RPMI8226 (cell line): ENCODE results near the gene WDR4.
"Not testable (repeated sequence)": the region's sequence is repeated elsewhere in the genome, so short reads cannot be mapped to it uniquely, and the experiment has no call there.

Source experiments
- DNase-seq: peaks from one replicate; pipeline ENCODE4 v3.0.0-alpha.2; 2015

Gene WDR4

DNA sequence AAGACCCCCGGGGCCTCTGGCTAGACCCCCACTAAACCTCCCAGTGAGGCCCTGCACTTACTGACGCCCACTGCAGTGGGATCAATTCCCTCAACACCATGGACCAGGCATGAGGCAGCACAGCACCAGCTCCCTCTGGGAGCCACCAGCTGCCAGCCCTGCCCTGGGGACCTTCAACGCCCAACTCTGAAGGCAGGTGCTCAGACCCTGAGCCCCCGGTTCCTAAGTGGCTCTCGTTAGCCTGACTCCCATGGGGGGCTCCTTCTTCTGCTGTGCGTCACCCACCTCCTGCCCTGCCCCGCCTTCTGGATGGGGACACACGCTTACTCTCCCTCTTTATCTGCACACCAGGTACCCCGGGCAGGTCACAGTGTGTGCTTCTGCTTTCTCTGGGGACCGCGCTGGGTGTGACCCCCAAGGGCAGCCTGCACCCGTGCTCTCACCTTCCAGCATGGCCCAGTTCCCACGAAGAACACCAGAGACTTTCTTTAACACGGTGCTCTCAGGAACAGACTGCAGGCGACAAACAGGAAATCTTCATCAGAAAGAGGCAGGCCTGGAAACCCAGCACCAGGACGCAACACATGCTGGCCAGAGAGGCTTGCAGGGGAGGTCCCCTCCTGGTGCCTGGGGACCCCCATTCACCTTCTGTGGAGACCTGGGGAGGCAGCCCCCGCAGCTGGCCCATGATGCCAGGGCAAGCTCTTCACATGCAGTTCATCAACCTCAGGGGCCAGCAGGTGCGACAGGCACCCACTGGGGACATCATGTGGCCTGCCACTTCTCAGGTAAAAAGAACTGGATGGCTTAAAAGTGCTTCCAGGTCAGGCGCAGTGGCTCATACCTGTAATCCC is 27.3 kb downstream of the WDR4 start:
- no peak for DNase-seq

DNA sequence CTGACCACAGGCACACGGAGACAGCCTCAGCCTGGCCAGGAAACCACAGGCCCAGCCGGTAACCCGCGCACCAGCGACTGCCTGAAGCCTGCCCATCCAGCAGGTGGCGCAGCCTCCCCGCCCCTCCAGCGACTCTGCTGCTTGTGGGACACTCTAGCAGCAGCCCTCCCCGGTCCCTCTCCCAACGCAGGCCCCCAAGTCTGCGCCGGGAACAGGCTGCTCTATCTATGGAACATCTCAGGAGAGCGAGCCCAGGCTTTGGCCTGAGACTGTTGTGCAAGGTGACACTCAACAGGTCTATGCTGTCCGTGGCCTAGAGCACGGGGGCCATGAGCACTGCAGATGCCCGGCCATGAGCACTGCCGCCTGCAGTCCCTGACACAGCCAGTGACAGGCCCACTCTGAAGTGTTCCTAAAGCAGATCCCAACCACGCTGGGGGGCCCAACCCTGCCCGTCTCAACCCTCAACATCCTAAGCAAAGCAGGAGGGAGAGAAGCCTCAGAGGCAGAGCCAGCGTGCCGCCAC is 28.4 kb downstream of the WDR4 start:
- no peak for DNase-seq

DNA sequence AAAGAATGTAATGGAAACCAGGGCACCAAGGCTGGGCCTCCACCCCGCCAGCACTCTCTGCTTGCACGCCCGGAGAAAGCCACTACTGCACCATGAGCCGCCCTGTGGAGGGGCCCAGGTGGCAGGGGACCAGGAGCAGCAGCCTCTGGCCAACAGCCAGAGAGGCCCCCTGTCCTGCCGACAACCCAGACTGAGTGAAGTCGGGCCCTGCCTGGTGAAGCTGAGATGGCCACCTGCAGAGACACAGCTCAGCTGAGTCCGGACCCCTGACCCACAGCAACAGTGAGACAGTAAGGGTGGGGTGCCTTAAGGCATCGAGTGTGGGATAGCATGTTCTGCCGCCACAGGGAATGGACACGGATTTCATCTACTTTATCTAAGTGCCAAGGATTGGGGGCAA is 28.9 kb downstream of the WDR4 start:
- no peak for DNase-seq

DNA sequence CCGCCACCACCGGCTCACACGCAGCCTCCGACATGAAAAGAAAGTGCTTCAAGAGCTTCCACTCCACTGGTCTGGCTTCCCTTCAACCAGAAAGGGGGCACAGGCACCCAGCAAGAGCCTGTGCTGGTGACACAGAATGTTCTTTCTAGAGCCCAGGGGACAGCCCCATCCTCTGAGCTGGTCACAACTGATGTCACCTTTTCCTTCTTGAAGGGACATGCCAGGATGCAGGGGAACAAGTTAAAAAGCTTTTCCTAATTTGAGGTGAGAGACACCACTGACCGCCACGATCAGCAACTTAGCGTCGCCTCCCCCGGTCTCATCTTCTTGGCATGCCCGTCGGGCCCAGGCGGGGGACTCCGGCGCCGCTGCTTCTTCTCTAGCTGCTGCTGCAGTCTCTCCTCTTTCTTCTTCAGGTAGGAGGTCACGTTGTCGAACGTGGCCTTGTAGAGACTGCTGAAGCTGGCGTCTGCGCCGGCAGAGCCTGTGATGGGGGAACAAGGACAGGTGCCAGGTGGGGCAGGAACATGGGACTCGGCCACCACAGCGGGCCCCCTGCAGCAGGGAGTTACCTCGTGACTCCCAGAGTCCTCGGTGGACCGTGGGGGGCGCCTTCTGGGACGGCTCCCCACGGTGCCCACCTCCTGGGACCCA is 29.5 kb downstream of the WDR4 start:
- no peak for DNase-seq

DNA sequence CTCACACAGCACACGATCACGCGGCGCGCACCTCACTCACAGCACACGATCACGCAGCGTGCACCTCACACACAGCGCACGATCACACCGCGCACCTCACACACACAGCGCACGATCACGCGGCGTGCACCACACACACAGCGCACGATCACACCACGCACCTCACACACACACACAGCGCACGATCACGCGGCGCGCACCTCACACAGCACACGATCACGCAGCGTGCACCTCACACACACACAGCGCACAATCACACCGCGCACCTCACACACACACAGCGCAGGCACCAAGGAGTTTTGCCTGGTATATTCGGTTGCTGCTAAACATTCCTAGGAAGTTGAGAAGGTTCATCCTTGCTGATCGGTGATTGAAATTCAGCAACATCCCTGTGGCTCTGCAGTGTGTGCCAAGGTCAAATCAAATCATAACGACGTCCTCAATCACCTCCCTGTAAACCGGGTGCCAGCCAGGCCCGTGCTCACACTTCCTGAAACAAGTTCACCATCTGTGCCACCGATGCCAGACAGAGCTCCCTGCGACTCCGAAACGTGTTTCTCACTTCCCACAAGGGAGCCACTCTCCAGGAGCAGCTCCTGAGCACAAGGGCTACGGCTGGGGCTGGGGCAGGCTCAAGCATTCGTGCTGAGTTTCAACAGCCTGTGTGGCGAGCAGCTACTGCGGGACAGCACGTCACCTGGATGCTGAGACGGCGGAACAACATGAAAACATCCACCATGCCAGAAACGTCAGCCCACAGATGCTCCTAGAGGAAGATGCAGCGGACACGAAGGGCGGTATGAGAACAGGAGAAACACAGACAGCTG is 30.2 kb downstream of the WDR4 start:
- DNase-seq, result no peak

DNA sequence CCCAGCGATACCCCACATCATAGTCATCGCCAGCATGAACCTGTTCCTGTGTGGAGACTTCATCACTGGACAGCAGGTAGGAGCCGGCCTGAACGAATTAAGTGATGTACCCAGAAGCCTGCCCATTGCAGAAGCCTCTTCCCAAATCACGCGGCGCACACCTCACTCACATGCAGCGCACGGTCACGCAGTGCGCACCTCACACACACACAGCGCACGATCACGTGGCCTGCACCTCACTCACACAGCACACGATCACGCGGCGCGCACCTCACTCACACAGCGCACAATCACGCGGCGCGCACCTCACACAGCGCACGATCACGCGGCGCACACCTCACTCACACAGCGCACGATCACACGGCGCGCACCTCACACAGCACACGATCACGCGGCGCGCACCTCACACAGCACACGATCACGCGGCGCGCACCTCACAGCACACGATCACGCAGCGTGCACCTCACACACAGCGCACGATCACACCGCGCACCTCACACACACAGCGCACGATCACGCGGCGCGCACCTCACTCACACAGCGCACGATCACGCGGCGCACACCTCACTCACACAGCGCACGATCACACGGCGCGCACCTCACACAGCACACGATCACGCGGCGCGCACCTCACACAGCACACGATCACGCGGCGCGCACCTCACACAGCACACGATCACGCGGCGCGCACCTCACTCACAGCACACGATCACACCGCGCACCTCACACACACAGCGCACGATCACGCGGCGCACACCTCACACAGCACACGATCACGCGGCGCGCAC is 31.0 kb downstream of the WDR4 start:
- DNase-seq, result not testable (repeated sequence)

DNA sequence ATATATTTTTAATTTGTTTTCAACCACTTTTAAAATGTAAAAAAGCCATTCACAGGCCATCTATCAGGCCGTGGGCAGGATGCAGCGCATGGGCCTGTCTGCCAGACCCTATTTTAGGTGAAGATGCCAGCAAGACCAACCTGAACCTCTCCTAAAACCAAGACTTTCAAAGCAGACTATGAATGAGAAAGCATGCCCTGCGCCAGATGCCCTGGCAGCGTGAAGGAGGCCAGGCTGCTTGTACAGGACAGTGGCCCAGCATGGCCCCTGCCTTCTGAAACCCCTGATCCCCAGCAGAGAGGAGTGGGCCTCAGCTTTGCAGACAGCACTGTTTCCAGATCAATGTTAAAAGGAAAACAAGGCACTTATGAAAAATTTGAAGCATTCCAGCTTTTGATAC is 31.6 kb downstream of the WDR4 start:
- DNase-seq, result no peak

DNA sequence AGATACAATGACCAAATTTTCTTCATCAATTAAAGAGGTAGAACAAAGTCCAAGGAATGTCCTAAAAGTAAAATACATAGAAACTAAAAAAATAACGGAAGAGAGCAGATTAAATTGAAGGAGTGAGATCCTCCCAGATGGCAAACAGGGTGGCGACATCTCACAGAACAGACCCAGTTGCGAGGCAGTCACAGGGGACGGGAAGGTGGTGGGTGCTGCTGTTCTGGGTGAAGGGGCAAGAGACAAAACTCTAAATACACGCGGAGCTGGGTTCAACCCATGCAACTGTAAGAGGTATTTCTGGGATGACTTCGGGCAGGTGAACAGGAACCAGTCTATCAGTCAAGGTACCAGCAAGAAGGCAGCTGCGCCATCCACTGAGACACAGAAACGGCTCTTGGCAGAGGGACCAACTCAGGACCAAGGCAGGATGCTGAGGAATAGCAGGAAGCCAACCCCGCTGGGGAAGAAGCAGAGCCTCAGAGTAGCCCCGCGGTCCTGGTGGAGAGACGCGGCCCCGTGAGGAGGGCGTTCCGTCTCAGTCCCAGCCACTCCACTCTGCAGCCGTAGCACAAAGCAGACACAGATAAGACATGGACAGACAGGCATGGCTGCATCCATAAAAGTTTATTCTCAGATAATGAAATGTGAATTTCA is 32.2 kb downstream of the WDR4 start:
- DNase-seq, result no peak

DNA sequence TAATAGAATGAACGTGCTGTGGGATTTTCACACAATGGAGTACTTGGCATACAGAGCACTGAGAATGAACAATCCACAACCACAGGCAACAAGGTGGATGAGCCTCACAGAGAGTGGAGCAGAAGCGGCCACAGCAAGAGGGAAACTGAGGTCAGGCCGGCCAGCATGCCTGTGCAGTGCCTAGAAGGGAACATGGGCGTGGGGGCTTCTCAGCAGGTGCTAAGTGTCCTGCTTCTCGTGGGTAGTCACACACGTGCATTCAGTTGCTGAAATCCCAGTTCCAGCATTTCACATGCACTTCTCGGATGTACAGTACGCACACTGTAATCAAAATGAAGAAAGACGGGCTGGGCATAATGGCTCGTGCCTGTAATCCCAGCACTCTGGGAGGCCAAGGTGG is 33.1 kb downstream of the WDR4 start:
- DNase-seq, result no peak

DNA sequence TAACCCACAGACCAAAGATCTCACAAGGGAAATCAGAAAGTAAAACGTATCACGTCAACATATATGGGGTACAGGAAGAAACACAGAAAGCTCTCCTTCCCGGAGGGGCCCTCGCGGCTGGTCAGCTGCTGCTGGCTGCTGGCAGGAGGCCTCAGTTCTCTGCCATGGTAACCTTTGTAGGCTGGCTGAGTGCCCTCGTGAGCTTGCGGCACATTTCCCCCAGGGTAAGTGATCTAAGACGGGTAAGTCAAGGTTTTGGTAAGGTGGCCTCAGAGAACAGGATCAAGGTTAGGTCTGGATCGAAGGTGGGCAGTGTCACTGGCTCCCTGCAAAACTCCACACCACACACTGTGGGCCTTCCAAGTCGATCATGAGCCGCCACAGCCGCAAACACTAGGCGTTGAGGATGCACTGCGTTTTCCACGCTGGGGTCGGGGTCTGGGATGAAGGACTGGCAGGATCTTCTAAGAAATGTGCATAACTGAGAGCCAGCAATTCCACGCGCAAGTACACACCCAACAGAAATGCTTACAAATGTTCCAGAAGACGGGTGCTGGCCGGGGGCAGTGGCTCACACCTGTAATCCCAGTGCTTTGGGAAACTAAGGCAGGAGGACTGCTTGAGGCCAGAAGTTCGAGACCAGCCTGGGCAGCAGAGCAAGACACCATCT is 33.9 kb downstream of the WDR4 start:
- DNase-seq, result no peak

DNA sequence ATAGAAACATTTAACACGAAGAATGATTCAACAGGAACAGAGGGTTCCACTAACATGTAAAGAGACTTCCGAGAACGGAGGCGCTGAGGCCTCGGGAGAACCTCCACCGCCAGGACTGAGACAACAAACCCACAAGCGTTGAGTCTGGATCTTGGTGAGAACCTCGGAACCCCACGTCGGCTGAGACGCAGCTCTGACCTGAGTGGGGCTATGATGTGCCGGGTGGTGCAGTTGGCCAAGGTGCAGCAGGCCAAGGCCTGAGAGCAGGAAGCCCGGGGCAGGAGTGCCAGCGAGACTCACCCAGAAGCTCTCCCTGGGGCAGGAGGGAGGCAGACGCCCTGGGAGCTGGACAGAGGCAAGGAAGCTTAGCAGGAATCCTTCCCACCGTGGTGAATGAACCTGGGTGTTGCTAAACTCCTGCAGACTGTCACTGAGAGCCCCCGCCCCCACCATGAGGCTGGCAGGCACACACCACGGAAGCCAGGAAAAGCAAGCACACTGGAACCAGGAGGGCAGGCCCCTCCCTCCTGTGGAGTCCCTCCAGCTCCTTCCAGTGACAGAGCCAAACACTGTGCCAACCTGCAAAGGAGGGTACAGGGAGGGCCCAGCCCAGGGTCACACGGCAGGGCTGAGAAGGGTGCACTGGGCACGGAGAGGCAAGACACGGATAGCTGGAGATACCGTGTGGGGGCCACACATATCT is 34.8 kb downstream of the WDR4 start:
- no peak for DNase-seq

DNA sequence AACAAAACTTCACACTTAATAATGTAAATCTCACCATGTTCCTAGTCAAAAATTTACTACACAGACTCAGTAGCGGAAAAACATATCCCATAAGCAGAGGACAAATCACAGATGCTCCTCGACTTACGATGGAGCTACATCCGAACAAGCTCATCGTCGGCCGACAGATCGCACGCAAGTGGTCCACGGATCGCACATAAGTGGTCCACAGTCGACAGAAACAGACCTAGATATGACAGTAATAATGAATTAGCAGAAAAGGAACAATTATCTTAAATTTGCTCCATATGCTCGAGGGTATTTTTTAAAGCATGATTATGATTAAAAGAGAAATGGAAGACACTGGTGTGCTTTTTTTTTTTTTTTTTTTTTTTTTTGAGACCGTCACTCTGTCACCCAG is 36.3 kb downstream of the WDR4 start:
- DNase-seq, result no peak

DNA sequence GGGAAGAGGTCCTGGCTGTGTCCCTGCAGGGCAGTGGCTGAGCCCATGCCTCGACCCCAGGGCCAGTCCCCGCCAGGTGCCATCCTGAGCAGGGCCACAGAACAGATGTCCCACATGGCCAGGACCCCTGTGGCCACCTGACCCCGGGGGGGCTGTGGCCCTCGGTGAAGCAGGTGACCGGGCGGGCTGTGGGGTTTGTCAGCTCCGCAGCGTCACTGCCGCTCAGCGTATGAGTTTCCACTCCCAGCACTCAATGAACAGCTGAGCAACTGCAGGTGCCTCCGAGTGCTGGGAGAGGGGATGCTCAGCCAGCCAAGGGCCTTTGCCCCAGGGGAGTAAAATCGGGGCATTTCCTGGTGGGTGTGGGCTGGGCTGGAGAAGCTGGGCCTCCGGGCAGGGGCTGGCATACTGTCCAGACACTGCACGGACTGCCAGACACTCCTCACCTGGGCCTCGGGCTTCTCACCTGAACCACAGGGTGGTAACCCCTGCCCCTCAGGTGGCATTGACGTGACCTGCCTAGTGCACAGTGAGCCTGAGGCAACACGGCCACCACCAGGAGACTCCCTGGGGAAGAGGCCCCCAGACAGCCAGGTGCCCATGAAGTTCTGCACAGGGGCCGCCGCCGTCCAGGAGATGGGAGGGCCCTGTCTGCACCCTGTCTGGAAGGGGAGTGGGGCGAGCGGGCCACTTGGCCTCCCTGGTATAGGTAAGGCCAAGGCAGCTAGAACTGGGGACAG is 37.3 kb downstream of the WDR4 start:
- not testable (repeated sequence) for DNase-seq

DNA sequence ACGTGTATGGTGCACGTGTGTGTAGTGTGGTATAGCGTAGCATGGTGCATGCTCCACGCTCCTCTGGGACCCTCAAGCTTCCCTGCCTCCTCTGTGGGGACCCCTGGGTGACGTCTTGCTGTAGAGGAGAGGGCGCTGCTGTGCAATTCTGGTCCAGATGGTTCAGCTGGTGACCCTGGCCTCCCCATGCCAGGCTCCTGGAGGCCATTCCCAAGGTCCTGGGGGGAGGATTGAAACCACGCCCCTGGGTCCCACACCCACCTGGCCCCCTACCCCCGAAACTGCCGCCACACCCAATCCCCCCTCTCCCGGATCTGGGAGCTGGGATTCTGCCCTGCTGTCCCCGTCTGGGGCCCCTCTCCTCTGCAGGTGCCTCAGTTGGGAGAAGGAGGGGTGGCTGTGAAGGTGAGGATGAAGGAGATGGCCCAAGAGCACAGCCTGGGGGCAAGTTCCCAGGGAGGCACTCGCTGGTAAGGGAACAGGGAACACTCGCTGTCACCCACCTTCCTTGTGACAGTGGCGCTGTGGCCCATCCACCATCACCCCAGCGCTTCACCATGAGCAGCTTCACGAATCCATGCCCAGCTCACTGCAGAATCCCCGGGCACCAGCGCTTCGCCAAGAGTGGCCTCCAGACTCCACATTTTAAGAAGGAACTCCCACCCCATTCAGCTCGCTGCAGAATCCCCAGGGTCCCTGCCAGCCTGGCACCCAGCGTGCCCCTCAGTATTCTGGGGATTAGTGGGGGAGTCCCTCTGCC is 38.0 kb downstream of the WDR4 start:
- no peak for DNase-seq

DNA sequence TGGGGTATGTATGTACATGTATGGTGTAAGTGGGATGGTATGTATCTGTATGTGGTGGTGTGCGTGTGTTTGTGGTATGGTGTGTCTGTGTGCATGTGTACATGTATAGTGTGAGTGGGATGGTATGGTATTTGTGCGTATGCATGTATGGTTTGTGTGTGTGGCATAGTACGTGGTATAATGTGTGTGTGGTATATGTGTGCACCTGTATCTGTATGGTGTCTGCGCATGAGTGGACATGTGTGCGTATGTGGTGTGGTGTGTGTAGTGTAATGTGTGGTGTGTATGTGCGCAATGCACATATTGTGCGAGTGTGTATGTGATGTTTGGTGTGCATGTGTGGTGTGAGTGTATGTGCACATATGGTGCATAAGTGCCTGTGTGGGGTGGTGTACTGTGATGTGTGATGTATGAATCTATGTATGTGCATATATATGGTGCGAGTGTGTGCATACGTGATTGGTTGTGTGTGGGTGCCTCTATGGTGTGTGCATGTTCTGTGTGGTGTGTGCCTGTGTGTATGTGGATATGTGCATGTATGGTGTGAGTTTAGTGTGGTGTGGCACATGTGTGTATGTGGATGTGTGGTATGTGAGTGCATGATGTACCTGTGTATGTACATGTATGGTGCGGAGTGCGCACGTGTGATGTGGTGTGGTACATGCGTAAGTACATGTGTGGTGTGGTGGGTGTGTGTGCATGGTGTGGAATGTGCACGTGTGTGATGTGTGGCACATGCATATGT is 38.8 kb downstream of the WDR4 start:
- DNase-seq, result no peak

DNA sequence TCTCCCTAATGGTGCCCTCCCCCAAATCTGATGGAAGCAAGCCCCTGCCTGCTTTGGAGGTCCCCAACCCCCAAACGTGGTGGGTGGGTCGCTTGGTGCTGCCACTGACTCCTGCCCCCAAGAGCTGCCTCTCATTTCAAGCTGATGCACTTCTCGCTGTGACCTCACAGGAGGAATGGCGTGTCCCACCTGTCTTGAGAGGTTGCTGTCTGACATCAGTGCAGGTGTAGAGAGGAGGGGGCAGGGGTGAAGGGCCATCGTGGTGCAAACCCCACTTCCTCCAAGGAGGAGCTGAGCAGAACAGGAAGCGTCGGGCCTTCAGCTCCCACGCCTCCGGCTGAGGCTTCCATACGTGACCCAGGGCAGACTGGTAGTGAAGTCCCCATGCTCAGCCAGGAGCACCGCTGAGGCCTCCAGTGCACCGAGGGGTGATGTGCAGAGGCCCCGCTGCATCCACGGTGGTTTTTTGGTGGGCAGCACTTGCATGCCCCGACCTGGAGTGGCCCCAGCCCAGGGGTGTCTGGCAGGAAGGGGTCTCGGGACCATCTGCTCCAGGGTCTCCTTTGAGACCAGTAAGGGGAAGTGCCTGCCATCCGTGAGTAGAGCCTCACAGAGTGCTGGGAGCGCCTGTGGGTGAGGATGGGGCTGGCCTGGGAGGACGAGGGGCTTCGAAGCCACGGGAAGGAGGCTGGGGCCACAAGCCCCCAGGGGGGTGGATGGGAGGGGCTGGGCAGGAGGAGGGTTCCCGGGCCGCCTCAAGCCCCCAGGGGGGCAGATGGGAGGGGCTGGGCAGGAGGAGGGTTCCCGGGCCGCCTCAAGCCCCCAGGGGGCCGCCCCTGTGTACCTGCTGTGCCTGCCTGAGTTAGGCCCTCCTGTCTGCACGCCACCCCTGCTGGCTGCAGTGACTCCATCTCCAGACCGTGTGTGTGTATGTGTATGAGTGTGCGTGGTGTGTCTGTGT is 39.8 kb downstream of the WDR4 start:
- DNase-seq, result no peak

DNA sequence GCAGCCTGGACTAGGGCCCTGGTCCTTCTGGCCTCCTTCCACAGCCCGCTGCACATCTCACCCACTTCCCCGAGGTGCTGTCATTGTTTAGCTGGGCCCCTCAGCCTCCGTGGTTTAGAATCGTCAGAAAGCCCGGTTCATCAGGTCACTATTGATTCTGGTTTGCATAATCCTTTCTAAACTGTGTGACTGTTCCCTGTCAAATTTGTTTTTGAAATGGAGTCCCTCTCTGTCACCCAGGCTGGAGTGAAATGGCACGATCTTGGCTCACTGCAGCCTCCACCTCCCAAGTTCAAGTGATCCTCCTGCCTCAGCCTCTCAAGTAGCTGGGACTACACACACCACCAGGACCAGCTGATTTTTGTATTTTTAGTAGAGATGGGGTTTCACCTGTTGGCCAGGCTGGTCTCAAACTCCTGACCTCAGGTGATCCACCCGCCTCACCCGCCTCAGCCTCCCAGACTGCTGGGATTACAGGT is 41.1 kb downstream of the WDR4 start:
- not testable (repeated sequence) for DNase-seq
